Keratinocyte (primary cell): ENCODE results near the gene ST6GALNAC6. TPM values are rescaled to one million over a fixed set of nuclear protein-coding genes. Genes with fewer than 3 reads are reported as not detected.
"Not testable (repeated sequence)": the region's sequence is repeated elsewhere in the genome, so short reads cannot be mapped to it uniquely, and the experiment has no call there.

Experiments used
- DNase-seq: peaks from one replicate; pipeline ENCODE4 v3.0.0-alpha.2; 2011; ENCODE audit warnings: low read depth, missing footprints, low spot score
- FAIRE-seq: peaks from 2 replicates; lab custom pipeline; 2011; peaks lifted over from hg19 to GRCh38; lab: Jason Lieb, UNC
- H2AFZ ChIP-seq: 2 replicates; pipeline ENCODE4 v1.6.0; 2012; ENCODE audit warnings: low read length, control low read depth, inconsistent platforms; ENCODE audit not compliant: control insufficient read depth
- H3K27ac ChIP-seq: 2 replicates; pipeline ENCODE4 v1.5.1; 2011; ENCODE audit warnings: low read length; ENCODE audit not compliant: control insufficient read depth, insufficient read depth
- H3K27me3 ChIP-seq: 3 replicates; pipeline ENCODE4 v1.6.0; 2011; ENCODE audit warnings: low read length; ENCODE audit not compliant: control insufficient read depth, insufficient read depth; ENCODE audit errors: extremely low read depth
- H3K36me3 ChIP-seq, 2 experiments: 2 replicates in 1 of 2; 3 replicates in 1 of 2; pipeline ENCODE4 v1.5.1; 2011; ENCODE audit warnings: low read length in 2 of 2, mild to moderate bottlenecking in 1 of 2; ENCODE audit not compliant: control insufficient read depth in 2 of 2, insufficient read depth in 2 of 2; ENCODE audit errors: extremely low read depth in 1 of 2
- H3K4me1 ChIP-seq: 3 replicates; pipeline ENCODE4 v1.5.1; 2011; ENCODE audit warnings: low read length; ENCODE audit not compliant: control insufficient read depth, insufficient read depth; ENCODE audit errors: extremely low read depth
- H3K4me2 ChIP-seq: 3 replicates; pipeline ENCODE4 v1.6.0; 2011; ENCODE audit warnings: low read depth, low read length; ENCODE audit not compliant: control insufficient read depth, insufficient read depth; ENCODE audit errors: extremely low read depth
- H3K4me3 ChIP-seq, 3 experiments: fragments of 200-600 bp in 1 of 3; sonication (generic) in 1 of 3; 2 replicates in 2 of 3; 3 replicates in 1 of 3; pipeline ENCODE4 v1.5.1; 2011 to 2016; ENCODE audit warnings: low read length in 3 of 3, mild to moderate bottlenecking in 3 of 3, control low read depth in 2 of 3, inconsistent platforms in 1 of 3, low read depth in 1 of 3, mixed read lengths in 1 of 3, mixed run types in 1 of 3, moderate library complexity in 1 of 3; ENCODE audit not compliant: control insufficient read depth in 2 of 3, insufficient read depth in 2 of 3; ENCODE audit errors: extremely low read depth in 1 of 3
- H3K79me2 ChIP-seq: 2 replicates; pipeline ENCODE4 v1.6.0; 2012; ENCODE audit warnings: low read length; ENCODE audit not compliant: control insufficient read depth, insufficient read depth
- H3K9ac ChIP-seq: 3 replicates; pipeline ENCODE4 v1.6.0; 2011; ENCODE audit warnings: low read length; ENCODE audit not compliant: control insufficient read depth, insufficient read depth; ENCODE audit errors: extremely low read depth
- H3K9me1 ChIP-seq: 3 replicates; pipeline ENCODE4 v1.6.0; 2011; ENCODE audit warnings: low read length; ENCODE audit not compliant: control insufficient read depth, insufficient read depth; ENCODE audit errors: extremely low read depth
- H3K9me3 ChIP-seq: 2 replicates; pipeline ENCODE4 v1.5.1; 2012; ENCODE audit warnings: low read depth, low read length; ENCODE audit not compliant: control insufficient read depth
- H4K20me1 ChIP-seq: 3 replicates; pipeline ENCODE4 v1.6.0; 2011; ENCODE audit warnings: low read length; ENCODE audit not compliant: control insufficient read depth, insufficient read depth; ENCODE audit errors: extremely low read depth
- EZH2 ChIP-seq: IDR thresholded peaks from one replicate; pipeline ENCODE4 v1.6.1; 2012; ENCODE audit warnings: inconsistent platforms, mild to moderate bottlenecking, low read length, moderate library complexity
- dilution Hi-C: fragments of 300-500 bp; cut with MboI; formaldehyde crosslinking; loops from one replicate; pipeline ENCODE4 v1.7.0; 2020; ENCODE audit warnings: low sequenced_read_pairs; ENCODE audit not compliant: extremely low pct_ligation_motif_present
- polyA plus RNA-seq, 5 experiments: library from polyadenylated mRNA; depleted of rRNA in 3 of 5; stranded (reverse) in 3 of 5; stranded (forward) in 1 of 5; unstranded in 1 of 5; fragments of >200 nt; gene quantifications; 1 replicate in 1 of 5; 2 replicates in 3 of 5; 3 replicates in 1 of 5; pipeline versions ENCODE4 v1.2.1 to v1.2.3, GENCODE V29; 2011 to 2012; ENCODE audit warnings: missing spikeins in 2 of 5, low read depth in 1 of 5, low replicate concordance in 1 of 5
- TF ChIP-seq, protein P1 (sequence below), 3 experiments: IDR thresholded peaks in 1 of 3; conservative IDR thresholded peaks in 1 of 3; optimal IDR thresholded peaks in 1 of 3; 2 replicates in 2 of 3; 3 replicates in 1 of 3; pipeline versions ENCODE3 to v1.5.1; 2011; ENCODE audit warnings: low read length in 3 of 3, mild to moderate bottlenecking in 3 of 3, moderate library complexity in 2 of 3, control low read depth in 1 of 3, inconsistent platforms in 1 of 3; ENCODE audit not compliant: insufficient read depth in 2 of 3; ENCODE audit errors: extremely low read depth in 1 of 3

The ST6GALNAC6 gene
- polyA plus RNA-seq, 1 donor (not counting 4 experiments of a cell fraction or from before 2014, with no cell fraction given) = 21.1 TPM

DNA sequence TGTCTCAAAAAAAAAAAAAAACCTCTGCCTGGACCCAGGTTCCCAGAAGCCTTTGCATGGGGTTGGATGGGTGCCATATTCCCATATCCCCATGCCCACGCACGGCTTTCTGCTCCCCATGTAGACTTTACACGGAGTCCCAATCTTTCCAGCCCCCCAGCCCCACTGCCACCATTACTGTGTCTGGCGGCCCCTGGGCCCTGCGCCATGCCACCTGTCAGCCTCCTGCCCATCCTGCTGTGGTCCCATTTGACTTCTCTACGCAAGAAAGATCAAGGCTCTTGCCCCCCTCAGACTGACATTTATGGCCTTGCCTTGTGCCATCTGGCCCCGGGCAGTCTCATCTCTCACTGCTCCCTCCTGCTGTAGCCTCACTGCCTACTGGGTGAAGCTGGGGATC lies 15.4 kb downstream of the ST6GALNAC6 start:
- no peaks in the 10 kb centered on the region for H3K9me1 ChIP-seq
- TF ChIP-seq, protein P1, sequence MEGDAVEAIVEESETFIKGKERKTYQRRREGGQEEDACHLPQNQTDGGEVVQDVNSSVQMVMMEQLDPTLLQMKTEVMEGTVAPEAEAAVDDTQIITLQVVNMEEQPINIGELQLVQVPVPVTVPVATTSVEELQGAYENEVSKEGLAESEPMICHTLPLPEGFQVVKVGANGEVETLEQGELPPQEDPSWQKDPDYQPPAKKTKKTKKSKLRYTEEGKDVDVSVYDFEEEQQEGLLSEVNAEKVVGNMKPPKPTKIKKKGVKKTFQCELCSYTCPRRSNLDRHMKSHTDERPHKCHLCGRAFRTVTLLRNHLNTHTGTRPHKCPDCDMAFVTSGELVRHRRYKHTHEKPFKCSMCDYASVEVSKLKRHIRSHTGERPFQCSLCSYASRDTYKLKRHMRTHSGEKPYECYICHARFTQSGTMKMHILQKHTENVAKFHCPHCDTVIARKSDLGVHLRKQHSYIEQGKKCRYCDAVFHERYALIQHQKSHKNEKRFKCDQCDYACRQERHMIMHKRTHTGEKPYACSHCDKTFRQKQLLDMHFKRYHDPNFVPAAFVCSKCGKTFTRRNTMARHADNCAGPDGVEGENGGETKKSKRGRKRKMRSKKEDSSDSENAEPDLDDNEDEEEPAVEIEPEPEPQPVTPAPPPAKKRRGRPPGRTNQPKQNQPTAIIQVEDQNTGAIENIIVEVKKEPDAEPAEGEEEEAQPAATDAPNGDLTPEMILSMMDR (optimal IDR thresholded peaks at IDR 0.05 in 1 of 3, IDR thresholded peaks at IDR 0.05 in 1 of 3, conservative IDR thresholded peaks at IDR 0.05 in 1 of 3; ENCODE audit: extremely low read depth in 1 of 3, insufficient read depth in 2 of 3, low read length in 3 of 3) = no peak
- TF ChIP-seq EZH2 = no peak
- H3K9ac ChIP-seq = no peak overlapping the region
- no peak for FAIRE-seq
- H3K9me3 ChIP-seq = no peaks in the 10 kb centered on the region
- no peak overlapping the region for H2AFZ ChIP-seq
- no peak overlapping the region for H3K4me3 ChIP-seq
- H3K27me3 ChIP-seq = no peaks in the 10 kb centered on the region
- H3K4me1 ChIP-seq = no peaks in the 10 kb centered on the region
- no peaks in the 10 kb centered on the region for H4K20me1 ChIP-seq
- H3K36me3 ChIP-seq = peaks cover 4 to 12% of the 10 kb centered on the region in 2 experiments
- H3K27ac ChIP-seq = no peak overlapping the region
- dilution Hi-C loops = no loop called here
- no peak for DNase-seq
- H3K79me2 ChIP-seq = no peaks in the 10 kb centered on the region
- no peak overlapping the region for H3K4me2 ChIP-seq

DNA sequence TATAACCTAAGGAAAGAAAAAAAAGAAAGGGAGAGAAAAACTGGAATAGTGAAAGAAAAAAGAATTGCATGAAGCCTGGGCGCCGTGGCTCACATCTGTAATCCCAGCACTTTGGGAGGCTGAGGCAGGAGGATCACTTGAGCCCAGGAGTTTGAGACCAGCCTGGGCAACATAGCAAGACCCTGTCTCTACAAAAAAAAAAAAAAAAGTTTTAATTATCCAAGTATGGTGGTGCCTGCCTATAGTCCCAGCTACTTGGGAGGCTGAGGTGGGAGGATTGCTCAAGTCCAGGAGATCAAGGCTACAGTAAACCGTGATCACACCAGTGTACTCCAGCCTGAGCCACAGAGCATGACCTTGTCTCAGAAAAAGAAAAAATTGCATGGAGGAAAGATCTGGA lies 17.7 kb downstream of the ST6GALNAC6 start:
- H3K4me2 ChIP-seq, DNase-seq, H3K27ac ChIP-seq, FAIRE-seq, H3K4me3 ChIP-seq, H3K79me2 ChIP-seq, dilution Hi-C loops, H3K27me3 ChIP-seq, H4K20me1 ChIP-seq, H3K9me3 ChIP-seq, H3K36me3 ChIP-seq, H2AFZ ChIP-seq, H3K9ac ChIP-seq, H3K9me1 ChIP-seq: not testable (repeated sequence)
- peaks cover 10% of the 10 kb centered on the region for H3K4me1 ChIP-seq

DNA sequence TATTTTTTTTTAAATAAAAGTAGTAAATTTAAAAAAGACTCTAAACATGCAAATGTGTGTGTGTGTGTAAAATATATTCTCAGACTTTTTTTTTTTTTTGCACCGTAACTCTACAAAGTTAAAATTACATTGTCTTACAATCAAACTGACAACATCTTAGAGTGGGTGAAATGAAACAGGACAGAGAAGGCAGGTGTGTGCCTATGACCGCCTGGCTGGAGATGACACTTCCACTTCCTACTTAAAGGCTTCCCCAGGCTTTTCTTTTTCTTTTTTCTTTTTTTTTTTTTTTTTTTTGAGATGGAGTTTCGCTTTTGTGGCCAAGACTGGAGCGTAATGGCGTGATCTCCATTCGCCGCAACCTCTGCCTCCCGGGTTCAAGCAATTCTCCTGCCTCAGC lies 19.3 kb downstream of the ST6GALNAC6 start:
- Histone ChIP-seq H3K79me2 (peaks cover 2% of the 10 kb centered on the region), H3K9me3 (no peaks in the 10 kb centered on the region), H3K27me3 (no peaks in the 10 kb centered on the region), H3K27ac (no peak overlapping the region), H3K9me1 (no peaks in the 10 kb centered on the region), H4K20me1 (no peaks in the 10 kb centered on the region), H3K36me3 (no peaks in the 10 kb centered on the region), H3K4me1 (peaks cover 11% of the 10 kb centered on the region), H3K9ac (no peak overlapping the region), H3K4me3 (no peak overlapping the region), H3K4me2 (no peak overlapping the region), H2AFZ (no peak overlapping the region)
- FAIRE-seq (no peak), DNase-seq (no peak)
- TF ChIP-seq EZH2 = no peak
- TF ChIP-seq, protein P1 (optimal IDR thresholded peaks at IDR 0.05 in 1 of 3, IDR thresholded peaks at IDR 0.05 in 1 of 3, conservative IDR thresholded peaks at IDR 0.05 in 1 of 3; ENCODE audit: extremely low read depth in 1 of 3, insufficient read depth in 2 of 3, low read length in 3 of 3) = no peak
- dilution Hi-C loops = no loop called here
